GM21526 (cell line): ENCODE results near the gene BBS5.
A peak's percentile ranks its signal among the peaks of the same experiment; 100 is the strongest.
"Not testable (repeated sequence)": the region's sequence is repeated elsewhere in the genome, so short reads cannot be mapped to it uniquely, and the experiment has no call there.

Experiments
- ATAC-seq: cut with Tn5 transposase; IDR thresholded peaks from one replicate; pipeline ENCODE4 v1.9.1; 2021; ENCODE audit warnings: moderate library complexity; ENCODE audit not compliant: unreplicated experiment, low FRiP score

The BBS5 gene

DNA sequence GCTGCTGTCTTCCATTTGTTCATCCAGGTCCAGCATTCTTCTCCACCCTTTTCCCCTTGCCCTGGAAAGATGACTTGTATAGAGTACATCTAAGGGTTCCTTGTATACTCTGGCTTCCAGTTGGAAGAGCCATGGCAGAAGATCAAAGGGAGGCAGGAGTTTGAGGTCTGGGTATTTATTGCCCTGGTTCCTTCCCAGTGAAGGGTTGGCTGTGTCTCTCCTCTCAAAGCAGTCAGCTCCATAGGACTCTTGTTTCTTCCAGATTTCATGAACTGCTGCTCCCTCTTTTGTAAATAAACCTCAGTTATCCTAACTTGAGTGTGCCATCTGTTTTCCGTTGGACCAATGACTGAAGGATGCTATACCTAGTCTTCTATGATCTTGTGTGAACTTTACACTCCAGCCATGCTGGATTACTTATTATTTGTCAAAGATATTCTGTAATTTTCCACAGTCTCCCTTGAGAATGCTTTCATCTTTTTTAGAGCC lies 6.4 kb downstream of the BBS5 start:
- ATAC-seq, result no peak

DNA sequence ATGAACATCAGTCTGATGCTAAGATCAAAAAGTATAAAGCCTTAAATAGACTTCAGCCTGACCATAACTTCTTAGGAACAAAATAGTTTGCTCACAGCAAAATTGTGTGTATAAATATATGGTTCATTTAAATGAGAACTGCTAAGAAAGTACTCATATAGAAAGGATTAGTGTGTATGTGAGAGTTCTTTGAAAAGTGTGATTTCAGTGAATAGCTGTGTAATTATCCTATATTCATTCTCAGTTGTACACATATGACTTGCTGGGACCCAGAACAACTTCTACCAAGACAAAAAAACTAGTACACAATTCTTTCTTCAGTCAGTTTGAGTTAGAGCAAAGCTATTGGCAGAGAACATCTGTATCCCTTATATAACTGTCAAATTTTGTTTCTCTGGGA lies 7.2 kb downstream of the BBS5 start:
- no peak for ATAC-seq

DNA sequence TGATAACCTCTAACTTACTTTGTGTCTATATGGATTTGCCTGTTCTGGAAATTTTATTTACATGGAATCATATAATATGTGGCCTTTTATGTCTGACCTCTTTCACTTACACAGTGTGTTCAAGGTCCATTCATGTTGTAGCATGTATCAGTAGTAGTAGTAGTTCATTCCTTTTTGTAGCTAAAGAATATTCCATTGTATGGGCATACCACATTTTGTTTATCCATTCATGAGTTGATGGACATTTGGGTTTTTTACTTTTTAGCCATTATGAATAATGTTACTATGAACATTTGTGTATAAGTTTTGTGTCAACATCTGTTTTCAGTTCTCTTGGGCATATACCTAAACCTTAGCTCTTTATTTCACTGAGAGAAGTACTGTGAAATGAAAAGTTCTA lies 11.5 kb downstream of the BBS5 start:
- ATAC-seq, result no peak

DNA sequence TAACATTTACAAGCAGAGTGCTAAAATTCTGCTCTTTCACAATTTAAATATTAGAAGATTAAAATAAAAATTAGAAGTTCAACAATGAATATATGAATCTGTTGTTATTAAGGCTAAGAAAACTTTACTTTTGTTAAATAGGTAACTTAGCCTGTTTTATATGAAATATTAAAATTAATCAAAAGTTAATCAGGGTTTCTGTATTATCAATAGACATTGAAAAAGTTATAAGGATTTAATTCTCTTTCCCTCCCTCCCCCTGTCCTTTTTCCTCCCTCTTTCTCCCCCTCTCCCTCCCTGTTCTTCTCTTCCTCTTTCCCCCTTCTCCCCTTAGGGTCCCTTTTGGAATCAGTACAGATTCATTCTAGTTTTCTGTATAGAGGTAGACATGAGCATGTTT lies 12.1 kb downstream of the BBS5 start:
- ATAC-seq, result no peak

DNA sequence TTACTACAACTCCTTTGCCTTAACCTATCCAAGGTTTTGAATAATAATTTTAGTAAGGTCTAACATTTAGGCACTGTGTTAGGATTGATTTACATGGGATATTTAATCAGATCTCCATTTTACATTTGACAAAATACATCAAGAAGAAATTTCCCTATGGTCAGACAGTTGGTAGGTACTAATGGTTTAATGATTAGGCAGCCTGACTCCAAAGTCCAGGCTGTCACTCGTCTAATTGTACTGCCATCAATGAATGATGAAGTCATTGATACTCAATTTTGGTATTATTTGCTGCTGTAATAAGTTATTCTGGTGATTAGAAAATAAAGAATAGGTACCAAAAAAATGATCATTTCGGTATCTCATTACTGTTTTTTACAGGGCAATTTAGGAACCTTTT lies 14.1 kb downstream of the BBS5 start:
- no peak for ATAC-seq

DNA sequence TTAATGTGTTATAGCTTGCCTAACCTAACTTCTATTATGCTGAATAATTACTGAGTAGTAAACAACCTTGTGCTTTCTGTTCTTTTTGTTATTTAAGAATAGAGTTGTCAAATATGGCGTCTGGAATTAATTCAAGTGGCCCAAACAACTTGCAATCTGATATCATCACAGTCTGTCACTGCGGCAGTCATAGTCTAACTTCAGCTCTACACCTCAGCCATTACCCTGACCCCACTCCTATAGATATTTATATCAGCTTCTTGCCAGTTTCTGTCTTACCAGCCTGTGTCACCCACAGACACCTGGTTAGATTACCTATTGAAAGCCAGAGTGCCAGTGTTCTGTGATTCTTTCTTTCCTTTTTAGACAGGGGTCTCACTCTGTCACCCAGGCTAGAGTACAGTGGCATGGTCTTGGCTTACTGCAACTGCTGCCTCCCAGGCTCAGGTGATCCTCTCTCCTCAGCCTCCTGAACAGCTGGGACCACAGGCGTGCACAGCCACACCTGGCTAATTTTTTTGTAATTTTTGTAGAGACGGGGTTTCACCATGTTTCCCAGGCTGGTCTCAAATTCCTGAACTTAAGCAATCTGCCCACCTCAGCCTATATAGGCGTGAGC lies 16.1 kb downstream of the BBS5 start:
- no peak for ATAC-seq

DNA sequence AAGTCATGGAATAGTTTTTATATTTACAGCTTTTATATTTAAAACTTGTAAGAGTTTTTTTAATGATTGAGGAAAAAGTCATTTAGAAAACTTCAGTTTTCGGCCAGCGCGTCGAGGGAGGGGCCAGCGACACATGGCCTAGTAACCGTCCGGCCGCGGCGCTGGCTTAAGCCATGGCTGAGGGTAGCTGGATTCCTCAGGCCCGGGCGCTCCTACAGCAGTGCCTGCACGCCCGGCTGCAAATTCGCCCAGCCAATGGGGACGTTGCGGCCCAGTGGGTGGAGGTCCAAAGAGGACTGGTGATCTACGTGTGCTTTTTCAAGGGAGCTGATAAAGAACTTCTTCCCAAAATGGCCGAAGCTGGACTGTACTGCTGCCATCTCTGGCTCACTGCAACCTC lies 25.4 kb downstream of the BBS5 start:
- no peak for ATAC-seq

DNA sequence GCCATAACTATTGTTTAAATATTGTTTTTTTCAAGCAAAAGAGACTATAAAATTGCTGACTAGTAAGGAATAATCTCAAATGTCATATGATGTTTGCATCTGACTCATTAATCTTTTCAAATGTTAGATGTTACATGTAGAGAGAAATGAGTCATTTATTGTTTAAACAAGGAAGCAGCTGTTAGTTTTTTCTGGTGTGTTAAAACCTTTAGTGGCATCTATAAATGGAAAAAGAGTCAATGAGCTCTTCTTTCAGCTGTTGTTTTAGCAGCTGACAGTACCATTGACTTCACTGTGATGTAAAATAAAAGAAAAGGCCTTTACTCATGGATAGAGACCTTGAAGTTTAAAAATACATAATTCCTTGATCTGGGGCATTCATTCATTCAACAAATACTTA lies 28.4 kb downstream of the BBS5 start:
- no peak for ATAC-seq

DNA sequence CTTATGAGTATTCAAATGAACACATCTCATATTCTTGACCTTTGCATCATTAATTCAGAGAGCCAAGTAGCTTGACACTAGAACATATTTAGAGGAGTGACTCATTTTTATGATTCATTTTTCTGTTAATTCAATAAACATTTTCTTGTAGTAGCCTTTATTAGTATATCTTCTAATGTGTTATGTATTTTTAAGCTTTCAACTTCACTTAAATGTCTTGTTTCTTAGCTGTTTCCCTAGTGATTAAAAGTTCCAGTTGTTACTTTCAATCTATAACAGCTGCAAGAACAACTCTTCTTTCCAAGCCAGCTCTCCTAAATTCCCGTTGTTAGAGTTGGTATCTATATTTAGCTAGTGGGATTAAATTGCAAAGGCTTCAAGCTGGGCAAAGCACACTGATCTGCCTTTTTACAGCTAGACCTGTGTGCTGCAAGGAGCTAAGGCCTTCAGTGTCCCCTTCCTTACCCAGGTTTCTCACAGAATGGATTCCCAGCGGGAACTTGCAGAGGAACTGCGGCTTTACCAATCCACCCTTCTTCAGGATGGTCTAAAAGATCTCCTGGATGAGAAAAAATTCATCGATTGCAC lies 30.1 kb downstream of the BBS5 start, which contains the start of gene KLHL41:
TSS of gene KLHL41 (plus strand) at position 405 of the 588 bp plus-strand sequence. CDS start at position 482, 77 bp downstream.
- no peak for ATAC-seq

DNA sequence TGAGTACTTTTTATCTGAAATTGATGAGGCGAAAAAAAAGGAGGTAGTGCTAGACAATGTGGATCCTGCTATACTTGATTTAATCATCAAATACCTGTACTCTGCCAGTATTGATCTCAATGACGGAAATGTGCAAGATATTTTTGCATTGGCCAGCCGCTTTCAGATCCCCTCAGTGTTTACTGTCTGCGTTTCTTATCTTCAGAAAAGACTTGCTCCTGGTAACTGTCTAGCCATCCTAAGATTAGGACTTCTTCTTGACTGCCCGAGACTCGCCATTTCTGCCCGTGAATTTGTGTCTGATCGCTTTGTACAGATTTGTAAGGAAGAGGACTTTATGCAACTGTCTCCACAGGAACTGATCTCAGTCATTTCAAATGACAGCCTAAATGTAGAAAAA lies 30.7 kb downstream of the BBS5 start:
- ATAC-seq, result no peak

DNA sequence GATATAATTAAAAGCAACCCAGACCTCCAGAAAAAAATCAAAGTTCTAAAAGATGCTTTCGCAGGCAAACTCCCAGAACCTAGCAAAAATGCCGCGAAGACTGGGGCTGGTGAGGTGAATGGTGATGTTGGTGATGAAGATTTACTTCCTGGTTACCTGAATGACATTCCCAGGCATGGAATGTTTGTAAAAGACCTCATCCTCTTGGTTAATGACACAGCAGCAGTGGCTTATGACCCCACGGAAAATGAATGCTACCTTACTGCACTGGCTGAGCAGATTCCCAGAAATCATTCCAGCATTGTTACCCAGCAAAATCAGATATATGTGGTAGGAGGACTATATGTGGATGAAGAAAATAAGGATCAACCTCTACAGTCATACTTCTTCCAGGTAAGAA lies 31.2 kb downstream of the BBS5 start:
- no peak for ATAC-seq

DNA sequence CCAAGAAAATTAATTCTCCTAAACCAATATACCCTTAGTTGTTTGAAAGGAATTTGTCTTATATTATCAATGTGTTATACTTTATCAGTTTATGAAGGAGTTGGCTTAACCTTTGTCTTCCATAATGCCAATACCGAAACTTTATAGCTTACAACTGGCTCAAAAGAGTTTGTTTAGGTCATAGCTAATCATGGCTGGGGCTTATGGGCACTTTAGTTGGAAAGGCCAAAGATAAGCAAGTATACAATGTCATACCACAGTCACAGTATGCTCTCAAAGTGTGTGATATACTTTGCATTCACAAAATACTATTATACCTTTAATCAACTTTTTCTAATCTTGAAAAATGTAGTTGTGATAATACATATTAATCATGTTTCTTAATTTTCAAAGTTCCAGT lies 32.5 kb downstream of the BBS5 start:
- no peak for ATAC-seq

DNA sequence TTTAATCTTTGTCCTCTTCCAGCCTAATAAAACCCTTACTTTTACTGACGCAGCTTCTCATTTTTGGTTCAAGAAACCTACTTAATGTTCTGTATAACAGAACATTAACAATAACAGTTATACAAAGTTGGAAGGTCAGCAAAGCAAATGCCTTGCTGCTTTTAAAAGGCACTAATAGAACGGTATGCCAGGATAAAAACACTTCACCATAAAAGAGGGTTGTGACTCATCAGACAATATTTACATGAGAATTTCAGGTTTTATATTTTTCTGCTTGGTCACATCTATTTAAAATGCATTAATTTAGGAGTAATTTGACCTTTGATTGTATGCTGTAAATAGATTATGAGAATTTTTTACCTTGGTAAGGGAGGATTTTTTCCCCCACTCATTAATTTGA lies 33.2 kb downstream of the BBS5 start:
- no peak for ATAC-seq

DNA sequence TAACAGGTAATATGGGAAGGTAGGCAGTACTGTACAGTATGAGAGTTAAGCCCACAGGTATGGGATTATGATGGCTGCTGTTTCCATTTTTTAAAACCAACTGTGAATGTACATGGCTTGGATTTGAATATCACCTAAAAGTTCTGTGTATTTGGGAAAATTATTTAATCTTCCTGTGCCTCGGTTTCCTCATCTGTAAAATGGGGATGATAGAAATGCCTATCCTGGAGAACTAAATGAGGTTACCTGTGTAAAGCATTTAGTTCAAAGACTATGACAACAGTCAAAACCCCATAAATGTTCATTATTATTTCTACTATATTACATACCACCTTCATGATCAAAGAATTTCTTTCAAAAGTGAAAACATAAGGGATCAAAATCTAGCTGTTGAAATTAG lies 33.8 kb downstream of the BBS5 start:
- no peak for ATAC-seq

DNA sequence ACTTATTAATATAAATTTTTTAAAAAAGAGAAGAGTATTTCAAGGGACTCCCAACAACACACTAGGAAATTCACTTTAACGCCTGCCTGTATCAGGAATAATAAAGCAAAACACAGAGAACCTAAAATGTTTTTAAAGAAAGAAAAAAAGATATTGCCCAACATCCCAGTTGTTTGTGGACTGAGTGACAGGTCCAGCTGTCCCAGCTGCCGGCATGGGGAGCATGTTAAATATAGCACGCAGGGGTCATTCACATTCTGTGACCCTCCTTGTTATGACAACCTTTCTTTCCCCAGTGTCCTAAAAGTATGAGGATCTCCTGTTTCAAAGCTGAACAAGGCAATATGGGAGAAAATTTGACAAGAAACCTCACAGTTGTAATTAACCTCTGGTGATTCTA lies 34.6 kb downstream of the BBS5 start:
- ATAC-seq, result no peak

DNA sequence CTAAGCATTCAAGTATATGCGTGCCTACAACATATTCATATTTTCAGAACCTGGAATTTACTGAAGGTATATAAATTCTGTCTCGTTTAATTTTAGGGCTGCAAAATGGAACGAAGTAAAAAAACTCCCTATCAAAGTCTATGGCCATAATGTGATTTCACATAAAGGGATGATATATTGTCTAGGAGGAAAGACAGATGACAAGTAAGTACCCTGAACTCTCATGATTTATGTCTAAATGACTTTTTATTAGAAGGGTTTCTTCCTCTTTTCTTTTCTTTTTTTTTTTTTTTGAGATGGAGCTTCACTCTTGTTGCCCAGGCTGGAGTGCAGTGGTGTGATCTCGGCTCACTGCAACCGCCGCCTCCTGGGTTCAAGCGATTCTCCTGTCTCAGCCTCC lies 35.5 kb downstream of the BBS5 start:
- not testable (repeated sequence) for ATAC-seq

DNA sequence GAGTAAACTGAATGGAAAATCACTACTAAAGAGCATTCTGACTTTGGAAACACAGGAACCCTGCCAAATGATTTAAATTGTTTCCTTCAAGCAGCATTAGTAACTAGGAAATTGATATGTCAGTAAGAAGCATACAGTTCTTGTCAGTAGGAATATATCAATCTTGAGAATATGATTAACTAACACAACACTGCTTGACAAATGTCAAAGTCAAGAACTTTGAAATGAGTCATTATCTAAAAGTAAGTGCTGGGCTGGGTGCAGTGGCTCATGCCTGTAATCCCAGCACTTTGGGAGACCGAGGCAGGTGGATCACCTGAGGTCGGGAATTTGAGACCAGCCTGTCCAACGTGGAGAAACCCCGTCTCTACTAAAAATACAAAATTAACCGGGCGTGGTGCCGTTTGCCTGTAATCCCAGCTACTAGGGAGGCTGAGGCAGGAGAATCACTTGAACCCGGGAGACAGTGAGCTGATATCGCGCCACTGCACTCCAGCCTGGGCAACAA lies 37.2 kb downstream of the BBS5 start:
- not testable (repeated sequence) for ATAC-seq

DNA sequence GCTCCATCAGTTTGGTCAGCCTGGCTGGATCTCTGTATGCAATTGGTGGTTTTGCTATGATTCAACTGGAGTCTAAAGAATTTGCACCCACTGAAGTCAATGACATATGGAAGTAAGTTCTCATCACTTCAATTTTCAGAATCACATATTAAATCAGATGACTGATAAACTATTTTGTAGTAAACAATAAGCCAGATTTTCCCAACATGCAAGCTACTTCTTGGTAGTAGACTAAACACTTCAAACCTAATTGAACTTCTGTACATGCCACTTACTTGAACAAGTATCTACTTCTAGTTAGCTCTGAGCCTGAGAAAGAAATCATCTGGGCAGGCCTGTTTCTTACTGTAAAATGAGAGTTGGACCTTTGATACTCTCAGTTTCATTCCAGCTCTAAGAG lies 41.6 kb downstream of the BBS5 start:
- no peak for ATAC-seq

DNA sequence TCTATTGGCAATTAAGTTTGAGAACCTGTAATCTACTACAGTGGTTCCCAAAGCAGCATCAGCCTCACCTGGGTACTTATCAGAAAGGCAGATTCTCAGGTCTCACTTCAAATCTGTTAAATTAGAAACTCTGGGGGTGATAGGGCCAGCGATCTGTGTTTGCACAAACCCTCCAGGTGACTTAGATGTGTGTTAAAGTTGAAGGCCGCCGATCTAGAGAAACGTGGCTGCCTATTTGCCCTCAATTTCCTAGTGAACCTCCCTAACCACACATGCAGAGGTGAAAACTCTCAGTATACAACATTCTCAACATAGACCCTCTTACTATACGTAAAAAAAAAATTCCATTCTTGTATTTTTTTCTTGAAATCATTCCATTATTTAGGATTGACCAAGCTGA lies 44.4 kb downstream of the BBS5 start:
- ATAC-seq, result no peak

DNA sequence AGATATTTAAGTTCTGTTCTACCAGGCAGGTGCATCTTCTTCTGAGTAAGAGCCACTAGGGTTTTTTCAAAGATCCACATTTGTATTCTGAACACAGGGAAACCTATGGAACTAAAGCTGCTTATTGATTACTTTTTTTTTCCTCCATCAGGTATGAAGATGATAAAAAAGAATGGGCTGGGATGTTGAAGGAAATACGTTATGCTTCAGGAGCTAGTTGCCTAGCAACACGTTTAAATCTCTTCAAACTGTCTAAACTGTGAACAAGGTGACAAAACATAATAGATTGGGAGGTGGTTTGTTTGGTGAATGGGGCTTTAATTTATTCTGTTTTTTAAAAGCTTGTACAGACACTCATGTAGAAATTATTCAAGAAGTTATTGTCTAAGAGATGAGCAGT lies 46.1 kb downstream of the BBS5 start:
- no peak for ATAC-seq

DNA sequence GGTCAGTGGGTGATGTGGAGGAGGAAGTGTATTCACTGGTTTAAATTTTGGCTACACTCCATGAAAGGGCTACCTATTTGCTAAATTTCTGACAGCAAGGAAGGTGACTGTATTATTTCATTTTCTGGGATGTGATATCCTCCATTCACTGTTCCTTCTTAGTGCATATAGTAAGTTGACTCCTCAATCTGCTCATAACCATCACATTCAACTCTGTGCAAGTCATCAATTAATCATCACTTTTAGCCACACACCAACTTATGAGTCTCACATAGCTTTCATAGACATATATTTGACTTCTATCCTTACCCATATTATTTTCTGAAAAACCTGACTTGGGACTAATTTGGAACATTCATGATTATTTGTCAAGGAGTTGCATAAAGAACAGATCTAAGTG lies 47.2 kb downstream of the BBS5 start:
- no peak for ATAC-seq

DNA sequence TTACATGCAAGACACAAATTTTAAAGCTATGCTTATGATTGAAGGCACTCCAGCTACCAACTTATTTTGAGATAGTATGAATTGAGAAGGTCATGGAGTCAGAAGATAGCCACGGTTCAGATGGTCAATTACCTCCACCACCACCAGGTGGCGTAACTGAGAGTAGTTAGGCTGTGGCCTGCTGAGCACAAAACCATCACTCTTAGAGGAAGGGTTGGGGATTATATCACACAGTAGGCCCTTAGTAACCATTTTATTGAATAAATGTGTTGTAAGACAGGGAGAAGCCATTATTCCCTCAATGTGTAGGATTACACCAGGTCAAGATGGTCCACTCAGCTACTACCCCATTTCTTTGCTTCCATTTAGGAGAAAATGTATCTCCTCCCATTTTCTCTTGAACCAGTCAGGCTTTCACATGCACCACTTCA lies 49.0 kb downstream of the BBS5 start:
- peak; percentile 80 for ATAC-seq
